Measurements from ENCODE around the gene ANGPTL5. TPM values are rescaled to one million over a fixed set of nuclear protein-coding genes. Genes with fewer than 3 reads are reported as not detected.

The ANGPTL5 gene
- total RNA-seq, 1 donor from 2014 or later, result 0.23 TPM

GRCh38 chr11:101945448-101945847, 29.1 kb upstream of the ANGPTL5 start:
- no peak for ATAC-seq
- DNase-seq, result no peak
- no peaks in the 10 kb centered on the region for H3K9me3 ChIP-seq
- H3K27me3 ChIP-seq, result no peaks in the 10 kb centered on the region
- intact Hi-C loops (cut with DNase I), result no loop called here
- H3K4me1 ChIP-seq, result no peaks in the 10 kb centered on the region
- TF ChIP-seq CTCF (IDR thresholded peaks at IDR 0.05), result no peak
- H3K4me3 ChIP-seq, result no peak overlapping the region
- no peaks in the 10 kb centered on the region for H3K36me3 ChIP-seq
- no peak overlapping the region for H3K27ac ChIP-seq

GRCh38 chr11:101944923-101945322, 28.6 kb upstream of the ANGPTL5 start:
- no peak for TF ChIP-seq CTCF (IDR thresholded peaks at IDR 0.05)
- Histone ChIP-seq H3K4me1 (no peaks in the 10 kb centered on the region), H3K27ac (no peak overlapping the region), H3K36me3 (no peaks in the 10 kb centered on the region), H3K9me3 (no peaks in the 10 kb centered on the region), H3K4me3 (no peak overlapping the region), H3K27me3 (no peaks in the 10 kb centered on the region)
- ATAC-seq (no peak), DNase-seq (no peak)
- intact Hi-C loops (cut with DNase I), result no loop called here

GRCh38 chr11:101940901-101941520, 24.7 kb upstream of the ANGPTL5 start:
- ATAC-seq (no peak), DNase-seq (no peak)
- H3K36me3 ChIP-seq, result no peaks in the 10 kb centered on the region
- intact Hi-C loops (cut with DNase I), result no loop called here
- TF ChIP-seq CTCF (IDR thresholded peaks at IDR 0.05), result no peak
- no peaks in the 10 kb centered on the region for H3K9me3 ChIP-seq
- no peaks in the 10 kb centered on the region for H3K27me3 ChIP-seq
- no peaks in the 10 kb centered on the region for H3K4me1 ChIP-seq
- no peak overlapping the region for H3K4me3 ChIP-seq
- H3K27ac ChIP-seq, result no peak overlapping the region

- ATAC-seq (no peak), DNase-seq (no peak)
- intact Hi-C loops (cut with DNase I), result no loop called here
- no peak for TF ChIP-seq CTCF (IDR thresholded peaks at IDR 0.05)
- no peaks in the 10 kb centered on the region for H3K9me3 ChIP-seq
- no peaks in the 10 kb centered on the region for H3K27me3 ChIP-seq
- H3K36me3 ChIP-seq, result no peaks in the 10 kb centered on the region
- no peaks in the 10 kb centered on the region for H3K4me1 ChIP-seq
- H3K4me3 ChIP-seq, result no peak overlapping the region
- no peak overlapping the region for H3K27ac ChIP-seq
Observed at GRCh38 chr11:101931692-101932091, 15.4 kb upstream of the ANGPTL5 start.

GRCh38 chr11:101929294-101929915, 13.1 kb upstream of the ANGPTL5 start:
- no peak for ATAC-seq
- H3K27me3 ChIP-seq, result no peaks in the 10 kb centered on the region

More at GRCh38 chr11:101929294-101929915, 13.1 kb upstream of the ANGPTL5 start:
- intact Hi-C loops (cut with DNase I), result no loop called here
- Histone ChIP-seq H3K9me3 (no peaks in the 10 kb centered on the region), H3K36me3 (no peaks in the 10 kb centered on the region), H3K4me3 (no peak overlapping the region), H3K4me1 (no peaks in the 10 kb centered on the region), H3K27ac (no peak overlapping the region)
- no peak for DNase-seq
- no peak for TF ChIP-seq CTCF (IDR thresholded peaks at IDR 0.05)

Measured in upper lobe of right lung (tissue), 1 donor.